Neuronal stem cell (in vitro differentiated cells): Measurements from ENCODE around the gene USP27X. TPM values are rescaled to one million over a fixed set of nuclear protein-coding genes. Genes with fewer than 3 reads are reported as not detected.
A peak's percentile ranks its signal among the peaks of the same experiment; 100 is the strongest.

Experiments used
- DNase-seq: peaks from one replicate; pipeline ENCODE4 v3.0.0-alpha.2; 2013; ENCODE audit warnings: low spot score
- H2AFZ ChIP-seq: one replicate; pipeline ENCODE4 v1.6.1; 2013; ENCODE audit warnings: mild to moderate bottlenecking, low read length, inconsistent platforms
- H2AK5ac ChIP-seq: 2 replicates; pipeline ENCODE4 v1.6.1; 2013; ENCODE audit warnings: low read depth, mild to moderate bottlenecking, inconsistent platforms, low read length, moderate library complexity, mixed read lengths
- H2BK120ac ChIP-seq: 2 replicates; pipeline ENCODE4 v1.6.1; 2013; ENCODE audit warnings: low read depth, mild to moderate bottlenecking, inconsistent platforms, low read length, moderate library complexity, mixed read lengths
- H2BK12ac ChIP-seq: one replicate; pipeline ENCODE4 v1.6.1; 2013; ENCODE audit warnings: low read length, inconsistent platforms
- H2BK15ac ChIP-seq: 2 replicates; pipeline ENCODE4 v1.6.1; 2013; ENCODE audit warnings: mild to moderate bottlenecking, low read length, inconsistent platforms, mixed read lengths
- H2BK5ac ChIP-seq: one replicate; pipeline ENCODE4 v1.6.1; 2013; ENCODE audit warnings: inconsistent platforms, mild to moderate bottlenecking, low read length, moderate library complexity
- H3K14ac ChIP-seq: one replicate; pipeline ENCODE4 v1.6.1; 2013; ENCODE audit warnings: low read length, inconsistent platforms
- H3K18ac ChIP-seq: 2 replicates; pipeline ENCODE4 v1.6.1; 2013; ENCODE audit warnings: low read length, inconsistent platforms
- H3K23ac ChIP-seq: 2 replicates; pipeline ENCODE4 v1.6.1; 2013; ENCODE audit warnings: low read depth, mild to moderate bottlenecking, mixed read lengths, low read length, inconsistent platforms; ENCODE audit not compliant: poor library complexity
- H3K27ac ChIP-seq: replicated peaks from 3 replicates; pipeline ENCODE4 v1.5.1; 2013; ENCODE audit warnings: low read length, inconsistent platforms
- H3K27me3 ChIP-seq, 3 experiments: 2 replicates each; pipeline ENCODE4 v1.6.1; 2013; ENCODE audit warnings: low read length in 3 of 3, mild to moderate bottlenecking in 2 of 3, inconsistent platforms in 1 of 3, low read depth in 1 of 3, mixed read lengths in 1 of 3, moderate library complexity in 1 of 3; ENCODE audit not compliant: control insufficient read depth in 3 of 3, insufficient read depth in 3 of 3
- H3K36me3 ChIP-seq, 2 donors: replicated peaks in 1 of 2; 2 replicates each; pipeline ENCODE4 v1.6.1; 2013; ENCODE audit warnings: low read length in 2 of 2; ENCODE audit not compliant: control insufficient read depth in 2 of 2, insufficient read depth in 2 of 2
- H3K4ac ChIP-seq: 2 replicates; pipeline ENCODE4 v1.6.1; 2013; ENCODE audit warnings: inconsistent platforms, mild to moderate bottlenecking, low read length, moderate library complexity
- H3K4me1 ChIP-seq, 2 donors: 1 replicate in 1 of 2; 2 replicates in 1 of 2; pipeline ENCODE4 v1.6.1; 2013; ENCODE audit warnings: low read length in 2 of 2, low read depth in 1 of 2; ENCODE audit not compliant: control insufficient read depth in 2 of 2, insufficient read depth in 1 of 2
- H3K4me2 ChIP-seq: one replicate; pipeline ENCODE4 v1.6.1; 2013; ENCODE audit warnings: mild to moderate bottlenecking, low read length, inconsistent platforms; ENCODE audit not compliant: insufficient read depth, poor library complexity, severe bottlenecking
- H3K4me3 ChIP-seq, 2 donors: 2 replicates each; pipeline ENCODE4 v1.5.1; 2013; ENCODE audit warnings: low read length in 2 of 2, mild to moderate bottlenecking in 2 of 2, inconsistent platforms in 1 of 2, moderate library complexity in 1 of 2
- H3K79me1 ChIP-seq: one replicate; pipeline ENCODE4 v1.6.1; 2013; ENCODE audit warnings: low read depth, mild to moderate bottlenecking, inconsistent platforms, low read length, moderate library complexity
- H3K9ac ChIP-seq: one replicate; pipeline ENCODE4 v1.6.1; 2013; ENCODE audit warnings: mild to moderate bottlenecking, low read depth, low read length, inconsistent platforms; ENCODE audit not compliant: poor library complexity
- H3K9me3 ChIP-seq, 2 donors: replicated peaks in 1 of 2; 2 replicates each; pipeline versions ENCODE3 to v1.6.1; 2013; ENCODE audit warnings: low read length in 2 of 2, mild to moderate bottlenecking in 2 of 2, inconsistent platforms in 1 of 2, low read depth in 1 of 2, mixed read lengths in 1 of 2, moderate library complexity in 1 of 2; ENCODE audit not compliant: control insufficient read depth in 2 of 2, insufficient read depth in 1 of 2
- H4K8ac ChIP-seq: one replicate; pipeline ENCODE4 v1.6.1; 2013; ENCODE audit warnings: low read depth, mild to moderate bottlenecking, inconsistent platforms, low read length, moderate library complexity
- H4K91ac ChIP-seq: one replicate; pipeline ENCODE4 v1.6.1; 2013; ENCODE audit warnings: low read length, low read depth, mild to moderate bottlenecking, inconsistent platforms; ENCODE audit not compliant: poor library complexity
- WGBS, 2 donors: extraction: QIAGEN DNeasy Blood & Tissue Kit; methylation state at CpG; one replicate each; pipeline ENCODE4 v1.1.7; 2013; ENCODE audit warnings: missing lambda C conversion rate in 2 of 2, mixed read lengths in 1 of 2; ENCODE audit not compliant: insufficient read length in 2 of 2, insufficient replicate concordance in 1 of 2; ENCODE audit errors: extremely low coverage in 2 of 2; 5-methylcytosine and 5-hydroxymethylcytosine counted together
- polyA plus RNA-seq, 2 experiments: library from polyadenylated mRNA; stranded (reverse); fragments of 200-250 nt; gene quantifications; one replicate each; pipeline ENCODE4 v1.2.3, GENCODE V29; 2013

The USP27X gene
- polyA plus RNA-seq (2013, experiment 1 of 2), result 6.6 TPM
- polyA plus RNA-seq (2013, experiment 2 of 2), result 6.5 TPM

GRCh38 chrX:49878834-49879655 lies at the start of gene USP27X:
Gene USP27X, plus strand, starts transcription at chrX:49879484. Its CDS starts 824 bp downstream, at chrX:49880308.
- H3K79me1 ChIP-seq, result peaks cover 5% of the 10 kb centered on the region
- H2BK120ac ChIP-seq, result no peak within 1 kb of the TSS
- no peak within 1 kb of the TSS for H2BK15ac ChIP-seq
- no peak within 1 kb of the TSS for H3K4ac ChIP-seq
- H3K36me3 ChIP-seq, result peaks cover 9 to 18% of the 10 kb centered on the region in 2 donors
- H3K27ac ChIP-seq, result peak within 1 kb of the TSS; percentile 82
- H3K23ac ChIP-seq, result peak within 1 kb of the TSS; percentile 55
- H2BK12ac ChIP-seq, result no peak within 1 kb of the TSS
- H2BK5ac ChIP-seq, result no peak within 1 kb of the TSS
- H4K8ac ChIP-seq, result no peak within 1 kb of the TSS
- no peaks in the 10 kb centered on the region for H3K27me3 ChIP-seq
- DNase-seq, result peak; percentile 64
- no peak within 1 kb of the TSS for H4K91ac ChIP-seq
- no CpG with 5 or more reads among the region's 60 CpGs for WGBS, 2 donors
- H3K4me3 ChIP-seq, result peak within 1 kb of the TSS; percentile 61 to 87
- peak within 1 kb of the TSS; percentile 70 for H3K9ac ChIP-seq
- H2AFZ ChIP-seq, result peak within 1 kb of the TSS; percentile 93
- H3K9me3 ChIP-seq, result peaks cover 0 to 6% of the 10 kb centered on the region in 2 donors
- H3K4me2 ChIP-seq, result peak within 1 kb of the TSS; percentile 62
- H3K18ac ChIP-seq, result peak within 1 kb of the TSS; percentile 80
- no peak within 1 kb of the TSS for H3K14ac ChIP-seq
- peaks cover 2 to 7% of the 10 kb centered on the region in 2 donors for H3K4me1 ChIP-seq
- H2AK5ac ChIP-seq, result peak within 1 kb of the TSS; percentile 68

DNA sequence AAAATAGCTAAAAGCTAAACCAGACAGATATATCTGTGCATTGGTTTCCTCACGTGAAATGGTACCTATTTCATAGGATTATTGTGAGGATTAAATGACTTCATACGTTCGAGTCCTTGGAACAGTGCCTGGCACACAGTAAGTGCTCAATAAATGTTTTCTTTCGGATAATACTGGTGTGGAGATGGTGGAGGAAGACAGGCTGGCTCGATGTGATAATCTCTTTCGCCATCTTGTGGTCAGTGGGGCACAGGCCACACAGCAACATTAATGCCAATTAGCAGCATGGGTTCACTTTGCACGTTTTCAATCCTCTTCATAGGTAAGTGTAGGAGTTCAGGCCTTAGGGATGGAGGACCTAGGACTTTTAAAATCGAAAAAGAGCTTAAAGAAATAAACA lies 40.9 kb upstream of the USP27X start:
- DNase-seq, result peak; percentile 15
- peaks cover 0 to 27% (median 0%) of the 10 kb centered on the region in 3 experiments for H3K27me3 ChIP-seq
- H4K91ac ChIP-seq, result no peak overlapping the region
- no peak overlapping the region for H3K9ac ChIP-seq
- H3K4me2 ChIP-seq, result no peak overlapping the region
- H3K79me1 ChIP-seq, result no peaks in the 10 kb centered on the region
- no peak overlapping the region for H2BK5ac ChIP-seq
- no peak overlapping the region for H3K14ac ChIP-seq
- WGBS, 2 donors, result no CpG with 5 or more reads among the region's 8 CpGs
- H3K9me3 ChIP-seq, result no peaks in the 10 kb centered on the region
- no peak overlapping the region for H2AK5ac ChIP-seq
- no peak overlapping the region for H3K23ac ChIP-seq
- no peak overlapping the region for H2BK15ac ChIP-seq
- H2BK12ac ChIP-seq, result no peak overlapping the region
- H4K8ac ChIP-seq, result no peak overlapping the region
- no peak overlapping the region for H3K18ac ChIP-seq
- H3K36me3 ChIP-seq, result no peaks in the 10 kb centered on the region
- no peak overlapping the region for H2AFZ ChIP-seq
- H3K4me3 ChIP-seq, result no peak overlapping the region
- H3K27ac ChIP-seq, result no peak overlapping the region
- H2BK120ac ChIP-seq, result no peak overlapping the region
- peaks cover 0 to 6% of the 10 kb centered on the region in 2 donors for H3K4me1 ChIP-seq
- H3K4ac ChIP-seq, result no peak overlapping the region

DNA sequence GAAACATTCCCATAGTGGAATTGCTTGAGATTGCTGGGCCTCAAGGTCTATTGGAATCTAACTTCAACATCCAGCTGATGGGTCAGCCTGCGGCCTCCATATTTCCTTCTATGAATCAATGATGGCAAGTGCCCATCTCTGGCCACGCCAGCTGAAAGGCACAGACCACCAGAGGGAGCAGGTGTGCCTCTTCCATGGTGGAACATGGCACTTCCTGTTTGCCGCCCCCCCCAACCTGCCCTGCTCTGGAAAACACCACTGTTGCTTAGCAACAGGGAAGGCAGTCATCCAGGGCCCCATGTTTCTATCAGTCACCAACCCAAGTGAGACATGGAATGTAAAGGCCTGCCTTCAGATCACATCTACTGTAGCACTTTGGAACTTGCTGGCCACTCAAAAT lies 38.6 kb upstream of the USP27X start:
- Histone ChIP-seq H3K4me2 (no peak overlapping the region), H3K4ac (no peak overlapping the region)
- WGBS, 2 donors, result no CpG with 5 or more reads among the region's 3 CpGs

DNA sequence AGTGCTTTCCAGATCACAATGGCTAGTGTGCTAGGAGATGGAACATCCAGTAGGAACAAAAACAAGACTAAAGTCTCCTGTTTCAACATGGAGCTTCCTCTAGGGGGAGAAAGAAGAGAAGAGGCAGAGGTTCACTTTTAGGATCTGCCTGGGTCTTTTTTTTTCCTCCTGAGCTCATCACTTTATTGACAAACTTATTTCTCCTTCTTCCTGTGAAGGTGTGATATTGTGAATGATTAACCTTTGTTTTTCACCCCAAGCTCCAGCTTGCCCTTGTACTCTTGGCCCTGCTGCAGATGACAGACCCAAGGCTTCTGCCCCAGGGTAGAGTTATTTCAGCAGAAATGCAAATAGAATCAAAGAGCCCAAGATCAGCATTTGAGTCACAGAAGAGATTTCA lies 36.7 kb upstream of the USP27X start:
- Histone ChIP-seq H2AK5ac (no peak overlapping the region), H3K18ac (no peak overlapping the region), H2BK12ac (no peak overlapping the region), H3K4me1 (peaks cover 0 to 9% of the 10 kb centered on the region in 2 donors), H3K4me2 (no peak overlapping the region), H3K9me3 (no peaks in the 10 kb centered on the region), H4K8ac (no peak overlapping the region), H2AFZ (no peak overlapping the region), H3K4me3 (no peak overlapping the region), H3K9ac (no peak overlapping the region), H3K27ac (no peak overlapping the region), H3K14ac (no peak overlapping the region), H3K23ac (no peak overlapping the region), H3K4ac (no peak overlapping the region), H4K91ac (no peak overlapping the region), H3K36me3 (no peaks in the 10 kb centered on the region), H2BK15ac (no peak overlapping the region), H3K79me1 (no peaks in the 10 kb centered on the region), H3K27me3 (no peaks in the 10 kb centered on the region), H2BK5ac (no peak overlapping the region), H2BK120ac (no peak overlapping the region)
- no peak for DNase-seq

More for the DNA sequence above, 38.6 kb upstream of the USP27X start:
- Histone ChIP-seq H3K14ac (no peak overlapping the region), H3K27ac (no peak overlapping the region), H2AK5ac (no peak overlapping the region), H3K4me1 (peaks cover 0 to 9% of the 10 kb centered on the region in 2 donors), H4K8ac (no peak overlapping the region), H3K9ac (no peak overlapping the region), H2BK120ac (no peak overlapping the region), H3K18ac (no peak overlapping the region), H3K36me3 (no peaks in the 10 kb centered on the region), H2BK5ac (no peak overlapping the region), H2AFZ (peak overlapping the region; percentile 68), H2BK15ac (no peak overlapping the region), H4K91ac (no peak overlapping the region), H3K4me3 (no peak overlapping the region), H2BK12ac (no peak overlapping the region), H3K27me3 (peaks cover 0 to 8% (median 0%) of the 10 kb centered on the region in 3 experiments), H3K79me1 (no peaks in the 10 kb centered on the region), H3K23ac (no peak overlapping the region), H3K9me3 (no peaks in the 10 kb centered on the region)
- peak; percentile 58 for DNase-seq
